LNCAP (cell line): ENCODE data around the gene PASK.

Experiments
- CTCF ChIP-seq: fragments of 450-650 bp; IDR thresholded peaks from 2 replicates; pipeline ENCODE4 v1.5.1; 2017; ENCODE audit warnings: mild to moderate bottlenecking

PASK gene

GRCh38 chr2:241080405-241081189 lies 68.7 kb downstream of the PASK start:
- no peak for TF ChIP-seq CTCF

GRCh38 chr2:241074901-241075540 lies 74.3 kb downstream of the PASK start:
- no peak for TF ChIP-seq CTCF

- TF ChIP-seq CTCF: no peak
Measured at GRCh38 chr2:241074065-241074818, 75.0 kb downstream of the PASK start.

- TF ChIP-seq CTCF: no peak
Measured at GRCh38 chr2:241073166-241074064, 75.9 kb downstream of the PASK start.

GRCh38 chr2:241072553-241073165 lies 76.6 kb downstream of the PASK start:
- TF ChIP-seq CTCF: no peak

GRCh38 chr2:241072151-241072550 lies 77.1 kb downstream of the PASK start:
- TF ChIP-seq CTCF: no peak

- TF ChIP-seq CTCF: no peak
Measured at GRCh38 chr2:241071677-241072111, 77.6 kb downstream of the PASK start.
